Suprapubic skin (tissue), 4 donors: ENCODE measurements around the gene KIAA1671. TPM values are rescaled to one million over a fixed set of nuclear protein-coding genes. Genes with fewer than 3 reads are reported as not detected.
"Not testable (repeated sequence)": the region's sequence is repeated elsewhere in the genome, so short reads cannot be mapped to it uniquely, and the experiment has no call there.

Experiments
- DNase-seq, 2 donors: peaks; one replicate each; pipeline ENCODE4 v3.0.0-alpha.2; 2019; ENCODE audit warnings: low spot score in 2 of 2
- H3K27ac ChIP-seq: fragments of 200-600 bp; sonication (generic); one replicate; pipeline ENCODE4 v1.5.1; 2019
- H3K27me3 ChIP-seq: fragments of 200-600 bp; sonication (generic); one replicate; pipeline ENCODE4 v1.5.1; 2019
- H3K36me3 ChIP-seq: fragments of 200-600 bp; sonication (generic); one replicate; pipeline ENCODE4 v1.5.1; 2019
- H3K4me1 ChIP-seq: fragments of 200-600 bp; sonication (generic); one replicate; pipeline ENCODE4 v1.5.1; 2019
- H3K4me3 ChIP-seq: fragments of 200-600 bp; sonication (generic); one replicate; pipeline ENCODE4 v1.5.1; 2019; ENCODE audit warnings: mild to moderate bottlenecking
- H3K9me3 ChIP-seq: fragments of 200-600 bp; sonication (generic); one replicate; pipeline ENCODE4 v1.5.1; 2019
- EP300 ChIP-seq: sonication (generic); formaldehyde crosslinking; IDR thresholded peaks from one replicate; pipeline ENCODE4 v1.6.1; 2017; ENCODE audit warnings: antibody characterized with exemption
- POLR2A ChIP-seq, 2 donors: fragments of 450-650 bp; IDR thresholded peaks; one replicate each; pipeline ENCODE4 v1.6.1; 2017; ENCODE audit warnings: antibody characterized with exemption in 2 of 2, mild to moderate bottlenecking in 2 of 2, moderate library complexity in 2 of 2
- POLR2AphosphoS5 ChIP-seq, 3 donors: sonication (generic); formaldehyde crosslinking; IDR thresholded peaks; one replicate each; pipeline ENCODE4 v1.6.1; 2017; ENCODE audit warnings: antibody characterized with exemption in 3 of 3
- WGBS: methylation state at CpG from one replicate; pipeline ENCODE4 v1.1.5; 2018; 5-methylcytosine and 5-hydroxymethylcytosine counted together
- total RNA-seq, 4 donors: library from RNA; depleted of rRNA; stranded (reverse); fragments of >200 nt; gene quantifications; one replicate each; pipeline ENCODE4 v1.1.0, GENCODE V29; 2016
- TF ChIP-seq, protein P1 (sequence below), 2 donors: fragments of 200-600 bp in 1 of 2; fragments of 450-650 bp in 1 of 2; sonication (generic) in 1 of 2; IDR thresholded peaks; one replicate each; pipeline ENCODE4 v1.5.1; 2016 to 2019; ENCODE audit warnings: antibody characterized with exemption in 2 of 2, mild to moderate bottlenecking in 1 of 2, moderate library complexity in 1 of 2

Gene KIAA1671
- total RNA-seq, 4 donors from 2014 or later: 74.4 to 116 (median 97.0) TPM

- peaks cover 11% of the 10 kb centered on the region for H3K27me3 ChIP-seq
- no peak for DNase-seq
- H3K9me3 ChIP-seq: no peaks in the 10 kb centered on the region
- no peak overlapping the region for H3K4me3 ChIP-seq
- no peak for TF ChIP-seq POLR2AphosphoS5 (IDR thresholded peaks at IDR 0.05)
- TF ChIP-seq, protein P1, sequence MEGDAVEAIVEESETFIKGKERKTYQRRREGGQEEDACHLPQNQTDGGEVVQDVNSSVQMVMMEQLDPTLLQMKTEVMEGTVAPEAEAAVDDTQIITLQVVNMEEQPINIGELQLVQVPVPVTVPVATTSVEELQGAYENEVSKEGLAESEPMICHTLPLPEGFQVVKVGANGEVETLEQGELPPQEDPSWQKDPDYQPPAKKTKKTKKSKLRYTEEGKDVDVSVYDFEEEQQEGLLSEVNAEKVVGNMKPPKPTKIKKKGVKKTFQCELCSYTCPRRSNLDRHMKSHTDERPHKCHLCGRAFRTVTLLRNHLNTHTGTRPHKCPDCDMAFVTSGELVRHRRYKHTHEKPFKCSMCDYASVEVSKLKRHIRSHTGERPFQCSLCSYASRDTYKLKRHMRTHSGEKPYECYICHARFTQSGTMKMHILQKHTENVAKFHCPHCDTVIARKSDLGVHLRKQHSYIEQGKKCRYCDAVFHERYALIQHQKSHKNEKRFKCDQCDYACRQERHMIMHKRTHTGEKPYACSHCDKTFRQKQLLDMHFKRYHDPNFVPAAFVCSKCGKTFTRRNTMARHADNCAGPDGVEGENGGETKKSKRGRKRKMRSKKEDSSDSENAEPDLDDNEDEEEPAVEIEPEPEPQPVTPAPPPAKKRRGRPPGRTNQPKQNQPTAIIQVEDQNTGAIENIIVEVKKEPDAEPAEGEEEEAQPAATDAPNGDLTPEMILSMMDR (IDR thresholded peaks at IDR 0.05): no peak
- no peaks in the 10 kb centered on the region for H3K4me1 ChIP-seq
- H3K36me3 ChIP-seq: no peaks in the 10 kb centered on the region
- no peak overlapping the region for H3K27ac ChIP-seq
- 49% methylated on average over 4 of the region's 4 CpGs for WGBS
Measured at GRCh38 chr22:25219948-25220442, 267.5 kb downstream of the KIAA1671 start.

- TF ChIP-seq POLR2A (IDR thresholded peaks at IDR 0.05) (no peak), POLR2AphosphoS5 (IDR thresholded peaks at IDR 0.05) (no peak), EP300 (no peak)
- TF ChIP-seq, protein P1 (IDR thresholded peaks at IDR 0.05): no peak
- Histone ChIP-seq H3K36me3 (no peaks in the 10 kb centered on the region), H3K27me3 (peaks cover 11% of the 10 kb centered on the region), H3K4me1 (no peaks in the 10 kb centered on the region), H3K9me3 (no peaks in the 10 kb centered on the region), H3K27ac (no peak overlapping the region), H3K4me3 (no peak overlapping the region)
- WGBS: 77% methylated on average over 7 of the region's 8 CpGs
- DNase-seq: no peak
Measured at GRCh38 chr22:25221790-25222189, 269.3 kb downstream of the KIAA1671 start.

DNA sequence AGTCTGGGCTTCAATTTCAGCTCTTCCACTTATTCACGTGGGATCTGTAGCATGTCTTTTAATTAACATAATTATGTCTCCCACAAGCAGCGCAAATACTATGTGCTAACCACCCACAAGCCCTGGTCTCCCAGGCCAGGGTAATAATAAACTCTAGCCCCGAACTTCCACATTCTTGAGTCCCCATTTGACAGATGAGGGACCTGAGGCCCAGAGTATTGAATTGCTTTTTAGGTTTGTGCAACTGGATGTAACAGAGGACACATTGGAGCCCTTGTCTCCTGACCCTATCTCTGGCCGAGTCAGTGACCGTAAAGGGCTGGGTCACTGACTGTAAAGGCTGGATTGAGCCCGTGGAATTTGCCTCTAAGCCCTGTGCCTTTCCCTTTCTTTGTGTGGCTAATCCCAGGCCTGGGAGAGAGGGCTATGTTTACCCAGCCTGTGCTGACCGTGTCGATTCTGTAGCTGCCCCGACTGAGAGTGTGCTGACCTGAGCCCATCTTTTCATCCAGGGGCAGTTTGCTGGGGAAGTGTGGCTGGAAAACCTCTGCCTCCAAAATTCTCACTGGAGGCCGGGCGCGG is 270.8 kb downstream of the KIAA1671 start:
- H3K36me3 ChIP-seq: no peaks in the 10 kb centered on the region
- H3K4me1 ChIP-seq: no peaks in the 10 kb centered on the region
- no peaks in the 10 kb centered on the region for H3K9me3 ChIP-seq
- DNase-seq: no peak
- H3K27ac ChIP-seq: no peak overlapping the region
- peaks cover 11% of the 10 kb centered on the region for H3K27me3 ChIP-seq
- no peak for TF ChIP-seq EP300
- TF ChIP-seq POLR2AphosphoS5 (IDR thresholded peaks at IDR 0.05): no peak
- TF ChIP-seq POLR2A (IDR thresholded peaks at IDR 0.05): no peak
- TF ChIP-seq, protein P1 (IDR thresholded peaks at IDR 0.05): no peak
- H3K4me3 ChIP-seq: no peak overlapping the region
- WGBS: 71% methylated on average over 10 of the region's 12 CpGs

DNA sequence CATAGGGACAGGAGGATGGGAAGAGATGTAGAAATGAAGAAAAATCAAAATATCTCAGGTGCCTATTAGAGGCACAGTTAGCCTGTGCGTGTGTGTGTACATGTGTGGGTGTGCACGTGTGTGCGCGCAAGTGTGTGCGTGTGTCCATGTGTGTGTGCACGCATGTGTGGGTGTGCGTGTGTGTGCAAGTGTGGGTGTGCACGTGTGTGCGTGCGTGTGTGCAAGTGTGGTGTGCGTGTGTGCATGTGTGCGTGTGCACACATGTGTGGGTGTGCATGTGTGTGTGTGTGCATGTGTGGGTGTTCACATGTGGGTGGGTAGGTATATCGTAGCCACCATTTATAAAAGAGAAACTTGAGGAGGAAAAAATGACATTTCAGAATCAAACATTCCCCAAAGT is 276.3 kb downstream of the KIAA1671 start:
- H3K4me3 ChIP-seq: no peak overlapping the region
- H3K27ac ChIP-seq: no peak overlapping the region
- H3K27me3 ChIP-seq: peaks cover 6% of the 10 kb centered on the region
- DNase-seq: no peak
- TF ChIP-seq EP300: no peak
- no peak for TF ChIP-seq POLR2A (IDR thresholded peaks at IDR 0.05)
- TF ChIP-seq POLR2AphosphoS5 (IDR thresholded peaks at IDR 0.05): no peak
- TF ChIP-seq, protein P1 (IDR thresholded peaks at IDR 0.05): no peak
- no peaks in the 10 kb centered on the region for H3K36me3 ChIP-seq
- H3K9me3 ChIP-seq: no peaks in the 10 kb centered on the region
- 90% methylated on average over 13 of the region's 13 CpGs for WGBS
- H3K4me1 ChIP-seq: no peaks in the 10 kb centered on the region

GRCh38 chr22:25230760-25231159 is 278.2 kb downstream of the KIAA1671 start:
- 80% methylated on average over 2 of the region's 2 CpGs for WGBS

DNA sequence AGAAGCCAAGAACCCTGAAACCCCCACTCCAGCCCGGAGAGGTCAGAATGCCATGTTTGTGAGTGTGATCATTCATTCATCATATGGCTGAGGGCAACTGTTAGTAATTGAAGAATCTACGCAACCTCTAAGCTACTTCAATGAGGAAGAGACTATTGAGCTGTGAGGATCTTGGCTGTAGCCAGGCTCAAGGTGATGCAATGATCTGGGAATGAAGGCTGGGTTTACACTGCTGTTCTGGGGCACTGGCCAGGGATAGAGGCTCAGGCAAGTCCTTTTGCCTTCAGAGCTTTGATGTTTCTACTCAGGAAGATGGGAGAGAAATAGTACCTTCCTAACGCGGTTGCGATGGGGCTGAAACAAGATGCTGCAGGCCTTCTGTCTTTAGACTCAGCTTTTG is 279.8 kb downstream of the KIAA1671 start:
- Histone ChIP-seq H3K36me3 (no peaks in the 10 kb centered on the region), H3K9me3 (no peaks in the 10 kb centered on the region), H3K27me3 (peaks cover 25% of the 10 kb centered on the region), H3K4me3 (no peak overlapping the region), H3K27ac (no peak overlapping the region), H3K4me1 (peaks cover 6% of the 10 kb centered on the region)
- no peak for DNase-seq
- WGBS: 42% methylated on average over 5 of the region's 5 CpGs
- TF ChIP-seq, protein P1 (IDR thresholded peaks at IDR 0.05): no peak

More at GRCh38 chr22:25230760-25231159, 278.2 kb downstream of the KIAA1671 start:
- H3K36me3 ChIP-seq, DNase-seq, H3K9me3 ChIP-seq, H3K27ac ChIP-seq, H3K4me1 ChIP-seq, H3K4me3 ChIP-seq: not testable (repeated sequence)
- peaks cover 12% of the 10 kb centered on the region for H3K27me3 ChIP-seq

GRCh38 chr22:25233706-25234105 is 281.2 kb downstream of the KIAA1671 start:
- not testable (repeated sequence) for H3K27ac ChIP-seq, H3K9me3 ChIP-seq, H3K4me1 ChIP-seq, H3K36me3 ChIP-seq, H3K4me3 ChIP-seq, DNase-seq
- H3K27me3 ChIP-seq: peaks cover 34% of the 10 kb centered on the region
